ENCODE results near the gene PRODH2. TPM values are rescaled to one million over a fixed set of nuclear protein-coding genes. Genes with fewer than 3 reads are reported as not detected.

PRODH2 gene
- total RNA-seq, 1 experiment from 2014 or later = not detected

- peak; percentile 64 for DNase-seq (ENCODE audit: low spot score)
- ChIA-PET POLR2A (interaction anchor here (0.7 to 1.6 kb wide), 7 partner anchors 26 to 226 kb away, joined by 3 to 10 read pairs (median 3); partner anchors contain the start of genes COX6B1, HSPB6, IGFLR1 and PROSER3), CTCF (interaction anchor here (0.6 to 2.8 kb wide), 55 partner anchors 8 to 327 kb away, joined by 3 to 41 read pairs (median 7); partner anchors contain the start of genes APLP1, ARHGAP33, HAUS5 and HSPB6)
- TF ChIP-seq USF2 (CRISPR knock-in tag; IDR thresholded peaks at IDR 0.05) (no peak), ZNF425 (CRISPR knock-in tag; conservative IDR thresholded peaks at IDR 0.05) (no peak), JAZF1 (CRISPR knock-in tag; IDR thresholded peaks at IDR 0.05) (no peak), ZNF512 (CRISPR knock-in tag; IDR thresholded peaks at IDR 0.05; ENCODE audit: borderline replicate concordance) (no peak), MYBL2 (CRISPR knock-in tag; IDR thresholded peaks at IDR 0.05) (no peak), ZNF671 (CRISPR knock-in tag; IDR thresholded peaks at IDR 0.05) (no peak), E2F1 (CRISPR knock-in tag; IDR thresholded peaks at IDR 0.05) (no peak), TCF7 (CRISPR knock-in tag; IDR thresholded peaks at IDR 0.05; ENCODE audit: low read depth) (no peak), RELA (CRISPR knock-in tag; IDR thresholded peaks at IDR 0.05; ENCODE audit: borderline replicate concordance) (no peak), GRHL2 (CRISPR knock-in tag; IDR thresholded peaks at IDR 0.05; ENCODE audit: insufficient replicate concordance, severe bottlenecking) (no peak), FOXJ3 (CRISPR knock-in tag; IDR thresholded peaks at IDR 0.05; ENCODE audit: borderline replicate concordance) (no peak), CREM (CRISPR knock-in tag; IDR thresholded peaks at IDR 0.05) (no peak), CDX4 (CRISPR knock-in tag; IDR thresholded peaks at IDR 0.05; ENCODE audit: borderline replicate concordance) (no peak), ZNF423 (CRISPR knock-in tag; IDR thresholded peaks at IDR 0.05) (no peak), EMX1 (CRISPR knock-in tag; IDR thresholded peaks at IDR 0.05) (no peak), FOXP4 (CRISPR knock-in tag; IDR thresholded peaks at IDR 0.05) (no peak), ZMAT4 (CRISPR knock-in tag; IDR thresholded peaks at IDR 0.05) (no peak), MAX (CRISPR knock-in tag; IDR thresholded peaks at IDR 0.05) (no peak)
- H3K4me1 Mint-ChIP-seq = peaks cover 29% of the 10 kb centered on the region
- peak overlapping the region; percentile 5; the same call in 1 of the 2 replicates for H3K27ac Mint-ChIP-seq
- H3K4me3 Mint-ChIP-seq = peak overlapping the region; percentile 65
- H3K27me3 Mint-ChIP-seq (ENCODE audit: low read depth) = no peaks in the 10 kb centered on the region
- H3K36me3 Mint-ChIP-seq = no peaks in the 10 kb centered on the region
- no peaks in the 10 kb centered on the region for H3K9me3 Mint-ChIP-seq
- ATAC-seq = peak; percentile 39
These were observed 28.9 kb downstream of the PRODH2 start for GRCh38 chr19:35783469-35784434.

Data from WTC11 (cell line).